GM21529 (cell line): Measurements from ENCODE around the gene IGF2BP3.
"Not testable (repeated sequence)": the region's sequence is repeated elsewhere in the genome, so short reads cannot be mapped to it uniquely, and the experiment has no call there.

ENCODE experiments used
- ATAC-seq: cut with Tn5 transposase; IDR thresholded peaks from one replicate; pipeline ENCODE4 v1.9.1; 2021; ENCODE audit not compliant: unreplicated experiment

The IGF2BP3 gene

GRCh38 chr7:23470330-23471105 is at the start of gene IGF2BP3:
TSS of gene IGF2BP3 (minus strand) at chr7:23470491. CDS start at chr7:23470110, 381 bp downstream.
- ATAC-seq = peak; percentile 21

- no peak for ATAC-seq
These were observed 44.5 kb upstream of the IGF2BP3 start for GRCh38 chr7:23514755-23515154.

- not testable (repeated sequence) for ATAC-seq
These were observed 43.5 kb upstream of the IGF2BP3 start for GRCh38 chr7:23513746-23514145.

GRCh38 chr7:23494009-23494408 is 23.7 kb upstream of the IGF2BP3 start:
- no peak for ATAC-seq

- no peak for ATAC-seq
These were observed 21.2 kb upstream of the IGF2BP3 start for GRCh38 chr7:23491502-23491901.

GRCh38 chr7:23490357-23491135 is 20.3 kb upstream of the IGF2BP3 start:
- peak; percentile 80 for ATAC-seq

- not testable (repeated sequence) for ATAC-seq
These were observed 18.4 kb upstream of the IGF2BP3 start for GRCh38 chr7:23488714-23489113.

- ATAC-seq = no peak
These were observed 17.4 kb upstream of the IGF2BP3 start for GRCh38 chr7:23487670-23488069.

GRCh38 chr7:23486002-23486773 is 15.9 kb upstream of the IGF2BP3 start:
- ATAC-seq = no peak

- no peak for ATAC-seq
These were observed 12.4 kb upstream of the IGF2BP3 start for GRCh38 chr7:23482686-23483085.

- no peak for ATAC-seq
These were observed 7.9 kb upstream of the IGF2BP3 start for GRCh38 chr7:23477962-23478866.

- no peak for ATAC-seq
These were observed 6.8 kb upstream of the IGF2BP3 start for GRCh38 chr7:23477157-23477499.

- ATAC-seq = no peak
These were observed 6.2 kb upstream of the IGF2BP3 start for GRCh38 chr7:23476286-23477156.

- no peak for ATAC-seq
These were observed 5.2 kb upstream of the IGF2BP3 start for GRCh38 chr7:23475576-23475839.

- ATAC-seq = no peak
These were observed 4.7 kb upstream of the IGF2BP3 start for GRCh38 chr7:23474829-23475575.

GRCh38 chr7:23474094-23474828 is 4.0 kb upstream of the IGF2BP3 start:
- ATAC-seq = peak; percentile 72

GRCh38 chr7:23473844-23474093 is 3.5 kb upstream of the IGF2BP3 start:
- ATAC-seq = peak; percentile 22

- no peak for ATAC-seq
These were observed 2.9 kb upstream of the IGF2BP3 start for GRCh38 chr7:23472956-23473843.
